ENCODE data around the gene EXO5. TPM values are rescaled to one million over a fixed set of nuclear protein-coding genes. Genes with fewer than 3 reads are reported as not detected.

Gene EXO5, protein sequence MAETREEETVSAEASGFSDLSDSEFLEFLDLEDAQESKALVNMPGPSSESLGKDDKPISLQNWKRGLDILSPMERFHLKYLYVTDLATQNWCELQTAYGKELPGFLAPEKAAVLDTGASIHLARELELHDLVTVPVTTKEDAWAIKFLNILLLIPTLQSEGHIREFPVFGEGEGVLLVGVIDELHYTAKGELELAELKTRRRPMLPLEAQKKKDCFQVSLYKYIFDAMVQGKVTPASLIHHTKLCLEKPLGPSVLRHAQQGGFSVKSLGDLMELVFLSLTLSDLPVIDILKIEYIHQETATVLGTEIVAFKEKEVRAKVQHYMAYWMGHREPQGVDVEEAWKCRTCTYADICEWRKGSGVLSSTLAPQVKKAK
- polyA plus RNA-seq (2011; rRNA removed) (4.6 and 5.7 TPM in 2 replicates), polyA plus RNA-seq (2017; fragmentation: RNase III; extraction: RNeasy Plus Mini Kit Qiagen cat#74134 plus additional on column Dnase treatment) (6.4 to 7.0 TPM (median 6.7 TPM) in 3 replicates), polyA minus RNA-seq (2011; rRNA and poly(A)+ RNA removed) (3.2 and 4.8 TPM in 2 replicates)
- 2.9 and 3.2 TPM in 2 replicates for polyA plus RNA-seq (2012; cell fraction: cytosol; rRNA removed)
- 2.1 and 3.2 TPM in 2 replicates for polyA plus RNA-seq (2012; cell fraction: nucleus; rRNA removed)

DNA sequence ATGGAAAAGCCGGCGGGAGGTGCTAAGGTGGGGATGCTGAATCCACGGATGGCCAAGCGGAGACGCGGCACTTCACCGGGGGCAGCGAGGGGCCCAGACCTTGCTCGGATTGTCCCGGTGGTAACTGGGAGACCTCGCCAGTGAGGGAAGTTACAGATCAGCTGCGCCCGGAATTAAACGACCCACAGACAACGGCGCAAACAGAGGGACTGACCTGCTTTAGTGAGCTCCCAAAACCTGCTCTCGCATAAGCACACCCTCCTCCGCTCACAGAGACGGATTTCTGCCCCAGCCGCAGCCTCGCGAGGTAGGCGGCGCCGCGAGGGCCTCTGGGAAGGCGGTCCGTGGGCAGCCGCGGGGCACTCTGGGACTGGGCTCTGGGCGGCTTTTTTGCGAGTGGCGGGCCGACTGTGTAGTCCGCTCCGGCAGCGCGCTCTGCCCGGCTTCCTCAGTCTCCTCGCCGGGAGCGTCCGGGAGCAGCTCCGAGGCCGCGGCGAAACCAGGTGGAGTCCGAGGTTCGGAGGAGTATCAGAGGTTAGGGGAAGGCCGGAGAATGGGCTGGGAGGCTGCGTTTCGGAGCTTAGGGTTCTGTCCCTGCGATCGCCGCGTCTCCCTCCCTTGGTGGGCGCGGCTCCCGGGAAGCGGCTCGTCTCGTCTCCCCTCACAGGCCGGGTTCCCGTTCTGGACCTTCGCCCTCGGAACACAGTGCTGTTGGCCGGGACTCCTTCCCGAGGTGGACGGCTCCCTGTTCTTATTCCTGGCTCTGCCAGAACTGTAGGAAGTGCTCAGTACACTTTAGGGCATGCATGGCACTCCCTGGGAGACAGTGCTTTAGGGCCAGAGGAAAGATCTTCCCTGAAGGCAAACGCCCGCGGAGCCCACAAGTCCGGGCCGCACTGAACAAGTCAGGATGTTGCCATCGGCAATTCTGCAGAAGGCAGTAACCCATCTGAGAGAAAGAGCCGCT, at the start of gene EXO5:
TSS of gene EXO5 (plus strand) at position 393 of the 967 bp plus-strand sequence. CDS start 5,778 bp downstream, outside the sequence.
- CTCF ChIA-PET = no interaction called here

More for the DNA sequence above, at the start of gene EXO5:
- H3K27ac ChIP-seq = peak within 1 kb of the TSS; percentile 71 to 91
- DNase-seq (ENCODE audit: low read depth in 1 of 2, low spot score in 1 of 2) (peak; percentile 24 to 64), FAIRE-seq (no peak), ATAC-seq (peak; percentile 95 to 98)
- peak within 1 kb of the TSS; percentile 77 for H3K4me2 ChIP-seq
- peak within 1 kb of the TSS; percentile 76 for H3K4me3 ChIP-seq
- no peaks in the 10 kb centered on the region for H3K4me1 ChIP-seq
- WGBS (ENCODE audit: missing lambda C conversion rate) = 20% methylated on average over 25 of the region's 76 CpGs
- POLR2A ChIA-PET = interaction anchor here (0.6 to 1.0 kb wide), 2 partner anchors 23 to 45 kb away, joined by 3 to 5 read pairs; partner anchors contain the start of gene ZNF684
- TF ChIP-seq JUN (IDR thresholded peaks at IDR 0.05) = peak in 1 of 2 experiments; percentile 50; a peak in 1 of 5 replicates
- 0 out of 3 replicates have a peak, but pooled peaks have one; percentile 40 for TF ChIP-seq BCL3 (IDR thresholded peaks at IDR 0.05)
- TF ChIP-seq ATOH8 (CRISPR knock-in tag; IDR thresholded peaks at IDR 0.05; ENCODE audit: low read depth) = no peak
- no peak for TF ChIP-seq RARB (CRISPR knock-in tag; IDR thresholded peaks at IDR 0.05)
- no peak for TF ChIP-seq FOSB (CRISPR knock-in tag; IDR thresholded peaks at IDR 0.05)
- TF ChIP-seq NPAS2 (CRISPR knock-in tag; IDR thresholded peaks at IDR 0.05; ENCODE audit: borderline replicate concordance) = no peak
- TF ChIP-seq MAX (IDR thresholded peaks at IDR 0.05) = peak; percentile 93
- TF ChIP-seq, protein P1, sequence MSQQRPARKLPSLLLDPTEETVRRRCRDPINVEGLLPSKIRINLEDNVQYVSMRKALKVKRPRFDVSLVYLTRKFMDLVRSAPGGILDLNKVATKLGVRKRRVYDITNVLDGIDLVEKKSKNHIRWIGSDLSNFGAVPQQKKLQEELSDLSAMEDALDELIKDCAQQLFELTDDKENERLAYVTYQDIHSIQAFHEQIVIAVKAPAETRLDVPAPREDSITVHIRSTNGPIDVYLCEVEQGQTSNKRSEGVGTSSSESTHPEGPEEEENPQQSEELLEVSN (IDR thresholded peaks at IDR 0.05; ENCODE audit: borderline replicate concordance, low read depth) = peak; percentile 95
- TF ChIP-seq NFE2L2 (conservative IDR thresholded peaks at IDR 0.05; ENCODE audit: low read length) = no peak
- TF ChIP-seq NR3C1 (IDR thresholded peaks at IDR 0.05) = no peak
- TF ChIP-seq CBX2 (IDR thresholded peaks at IDR 0.05; ENCODE audit: borderline replicate concordance, low read depth) = no peak
- 0 out of 2 replicates have a peak, but pooled peaks have one; percentile 23 for TF ChIP-seq HOXB5 (CRISPR knock-in tag; IDR thresholded peaks at IDR 0.05)
- no peak for TF ChIP-seq POLR2AphosphoS2 (conservative IDR thresholded peaks at IDR 0.05; ENCODE audit: low read length)
- peak; percentile 52 for TF ChIP-seq POLR2A (IDR thresholded peaks at IDR 0.05; ENCODE audit: low read length)
- TF ChIP-seq USF2 (IDR thresholded peaks at IDR 0.05) = no peak
- TF ChIP-seq JUNB (IDR thresholded peaks at IDR 0.05) = no peak
- TF ChIP-seq, protein P2, sequence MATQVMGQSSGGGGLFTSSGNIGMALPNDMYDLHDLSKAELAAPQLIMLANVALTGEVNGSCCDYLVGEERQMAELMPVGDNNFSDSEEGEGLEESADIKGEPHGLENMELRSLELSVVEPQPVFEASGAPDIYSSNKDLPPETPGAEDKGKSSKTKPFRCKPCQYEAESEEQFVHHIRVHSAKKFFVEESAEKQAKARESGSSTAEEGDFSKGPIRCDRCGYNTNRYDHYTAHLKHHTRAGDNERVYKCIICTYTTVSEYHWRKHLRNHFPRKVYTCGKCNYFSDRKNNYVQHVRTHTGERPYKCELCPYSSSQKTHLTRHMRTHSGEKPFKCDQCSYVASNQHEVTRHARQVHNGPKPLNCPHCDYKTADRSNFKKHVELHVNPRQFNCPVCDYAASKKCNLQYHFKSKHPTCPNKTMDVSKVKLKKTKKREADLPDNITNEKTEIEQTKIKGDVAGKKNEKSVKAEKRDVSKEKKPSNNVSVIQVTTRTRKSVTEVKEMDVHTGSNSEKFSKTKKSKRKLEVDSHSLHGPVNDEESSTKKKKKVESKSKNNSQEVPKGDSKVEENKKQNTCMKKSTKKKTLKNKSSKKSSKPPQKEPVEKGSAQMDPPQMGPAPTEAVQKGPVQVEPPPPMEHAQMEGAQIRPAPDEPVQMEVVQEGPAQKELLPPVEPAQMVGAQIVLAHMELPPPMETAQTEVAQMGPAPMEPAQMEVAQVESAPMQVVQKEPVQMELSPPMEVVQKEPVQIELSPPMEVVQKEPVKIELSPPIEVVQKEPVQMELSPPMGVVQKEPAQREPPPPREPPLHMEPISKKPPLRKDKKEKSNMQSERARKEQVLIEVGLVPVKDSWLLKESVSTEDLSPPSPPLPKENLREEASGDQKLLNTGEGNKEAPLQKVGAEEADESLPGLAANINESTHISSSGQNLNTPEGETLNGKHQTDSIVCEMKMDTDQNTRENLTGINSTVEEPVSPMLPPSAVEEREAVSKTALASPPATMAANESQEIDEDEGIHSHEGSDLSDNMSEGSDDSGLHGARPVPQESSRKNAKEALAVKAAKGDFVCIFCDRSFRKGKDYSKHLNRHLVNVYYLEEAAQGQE (IDR thresholded peaks at IDR 0.05) = 0 out of 2 replicates have a peak, but pooled peaks have one; percentile 28
- TF ChIP-seq PHF8 (IDR thresholded peaks at IDR 0.05; ENCODE audit: borderline replicate concordance, low read depth) = peak; percentile 23; the same call in 1 of the 2 replicates
- no peak for TF ChIP-seq CEBPB (IDR thresholded peaks at IDR 0.05)
- TF ChIP-seq ZNF302 (CRISPR knock-in tag; IDR thresholded peaks at IDR 0.05) = no peak
- peak; percentile 49 for TF ChIP-seq CHD2 (IDR thresholded peaks at IDR 0.05; ENCODE audit: low read length, partially characterized antibody)
- TF ChIP-seq ELK1 (IDR thresholded peaks at IDR 0.05; ENCODE audit: low read depth, low read length) = no peak
- no peak for TF ChIP-seq SREBF2 (IDR thresholded peaks at IDR 0.05)
- no peak for TF ChIP-seq HOXB13 (CRISPR knock-in tag; IDR thresholded peaks at IDR 0.05; ENCODE audit: low read depth)
- TF ChIP-seq, protein P3, sequence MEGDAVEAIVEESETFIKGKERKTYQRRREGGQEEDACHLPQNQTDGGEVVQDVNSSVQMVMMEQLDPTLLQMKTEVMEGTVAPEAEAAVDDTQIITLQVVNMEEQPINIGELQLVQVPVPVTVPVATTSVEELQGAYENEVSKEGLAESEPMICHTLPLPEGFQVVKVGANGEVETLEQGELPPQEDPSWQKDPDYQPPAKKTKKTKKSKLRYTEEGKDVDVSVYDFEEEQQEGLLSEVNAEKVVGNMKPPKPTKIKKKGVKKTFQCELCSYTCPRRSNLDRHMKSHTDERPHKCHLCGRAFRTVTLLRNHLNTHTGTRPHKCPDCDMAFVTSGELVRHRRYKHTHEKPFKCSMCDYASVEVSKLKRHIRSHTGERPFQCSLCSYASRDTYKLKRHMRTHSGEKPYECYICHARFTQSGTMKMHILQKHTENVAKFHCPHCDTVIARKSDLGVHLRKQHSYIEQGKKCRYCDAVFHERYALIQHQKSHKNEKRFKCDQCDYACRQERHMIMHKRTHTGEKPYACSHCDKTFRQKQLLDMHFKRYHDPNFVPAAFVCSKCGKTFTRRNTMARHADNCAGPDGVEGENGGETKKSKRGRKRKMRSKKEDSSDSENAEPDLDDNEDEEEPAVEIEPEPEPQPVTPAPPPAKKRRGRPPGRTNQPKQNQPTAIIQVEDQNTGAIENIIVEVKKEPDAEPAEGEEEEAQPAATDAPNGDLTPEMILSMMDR (IDR thresholded peaks at IDR 0.05) = no peak
- peaks cover 58% of the 10 kb centered on the region for H3K9me3 ChIP-seq
